Measurements from ENCODE around the gene ARHGDIG.
"Not testable (repeated sequence)": the region's sequence is repeated elsewhere in the genome, so short reads cannot be mapped to it uniquely, and the experiment has no call there.

ARHGDIG gene

GRCh38 chr16:301950-302349 lies 21.6 kb downstream of the ARHGDIG start:
- no peak for DNase-seq

GRCh38 chr16:303760-304505 lies 23.5 kb downstream of the ARHGDIG start:
- DNase-seq: no peak

GRCh38 chr16:305916-306626 lies 25.7 kb downstream of the ARHGDIG start:
- no peak for DNase-seq

GRCh38 chr16:306911-307370 lies 26.6 kb downstream of the ARHGDIG start:
- no peak for DNase-seq

GRCh38 chr16:307691-308312 lies 27.4 kb downstream of the ARHGDIG start:
- no peak for DNase-seq

GRCh38 chr16:309476-309875 lies 29.1 kb downstream of the ARHGDIG start:
- no peak for DNase-seq

GRCh38 chr16:311725-312124 lies 31.3 kb downstream of the ARHGDIG start:
- no peak for DNase-seq

GRCh38 chr16:314351-314750 lies 34.0 kb downstream of the ARHGDIG start:
- no peak for DNase-seq

- no peak for DNase-seq
Measured at GRCh38 chr16:314795-315299, 34.5 kb downstream of the ARHGDIG start.

- DNase-seq: no peak
Measured at GRCh38 chr16:316741-317464, 36.5 kb downstream of the ARHGDIG start.

- DNase-seq: no peak
Measured at GRCh38 chr16:317583-317982, 37.2 kb downstream of the ARHGDIG start.

- no peak for DNase-seq
Measured at GRCh38 chr16:318628-319027, 38.2 kb downstream of the ARHGDIG start.

- DNase-seq: no peak
Measured at GRCh38 chr16:320206-320605, 39.8 kb downstream of the ARHGDIG start.

- DNase-seq: no peak
Measured at GRCh38 chr16:321532-321931, 41.1 kb downstream of the ARHGDIG start.

GRCh38 chr16:322476-323143 lies 42.2 kb downstream of the ARHGDIG start:
- DNase-seq: no peak

- no peak for DNase-seq
Measured at GRCh38 chr16:324201-324450, 43.7 kb downstream of the ARHGDIG start.

GRCh38 chr16:324451-325334 lies 44.3 kb downstream of the ARHGDIG start:
- DNase-seq: no peak

GRCh38 chr16:325375-326145 lies 45.2 kb downstream of the ARHGDIG start:
- DNase-seq: no peak

GRCh38 chr16:330741-331140 lies 50.4 kb downstream of the ARHGDIG start:
- DNase-seq: no peak

- DNase-seq: not testable (repeated sequence)
Measured at GRCh38 chr16:331181-331814, 50.9 kb downstream of the ARHGDIG start.
